ENCODE measurements around the gene ENTPD3.
A peak's percentile ranks its signal among the peaks of the same experiment; 100 is the strongest.

GRCh38 chr3:40456940-40457823 lies 70.2 kb downstream of the ENTPD3 start, which contains the start of gene RPL14:
- TF ChIP-seq CTCF (IDR thresholded peaks at IDR 0.05 in 4 of 5, conservative IDR thresholded peaks at IDR 0.05 in 1 of 5) (no peak), POLR2A (IDR thresholded peaks at IDR 0.05) (peak; percentile 91 to 92)

Data from gastrocnemius medialis (tissue), 4 donors.